PC-3 (cell line): Measurements from ENCODE around the gene FZR1. TPM values are rescaled to one million over a fixed set of nuclear protein-coding genes. Genes with fewer than 3 reads are reported as not detected.

Experiments
- ATAC-seq: fragments of 200-7000 bp; cut with Tn5 transposase; 2 replicates; pipeline ENCODE4 v1.9.1; 2020; ENCODE audit warnings: mild to moderate bottlenecking, moderate library complexity
- BruUV-seq: library from RNA; stranded (reverse); fragments of 400-500 nt; replicated peaks from 2 replicates; lab custom pipeline; 2021; lab: Mats Ljungman, UMichigan
- CTCF ChIA-PET: fragments of 300-600 bp; sonication (Branson Sonifier 250); formaldehyde crosslinking; loops from one replicate; lab custom pipeline; 2022; ENCODE audit warnings: antibody characterized with exemption; lab: Charles Lee
- POLR2A ChIA-PET: fragments of 300-600 bp; sonication (Branson Sonifier 250); formaldehyde crosslinking; loops from one replicate; lab custom pipeline; 2022; ENCODE audit warnings: antibody characterized with exemption; ENCODE audit not compliant: unreplicated experiment; lab: Charles Lee
- DNase-seq: peaks from one replicate; pipeline ENCODE4 v3.0.0-alpha.2; 2015
- H2AFZ ChIP-seq: fragments of 300-600 bp; sonication (generic); 2 replicates; pipeline ENCODE4 v1.6.0; 2016; ENCODE audit warnings: antibody characterized with exemption, low read length
- H3F3A ChIP-seq: fragments of 300-600 bp; sonication (generic); one replicate; pipeline ENCODE4 v1.6.0; 2017; ENCODE audit warnings: antibody characterized with exemption, low read length, control low read depth, mild to moderate bottlenecking; ENCODE audit not compliant: unreplicated experiment
- H3K27ac ChIP-seq: fragments of 300-600 bp; sonication (generic); 2 replicates; pipeline ENCODE4 v1.5.1; 2016; ENCODE audit warnings: mild to moderate bottlenecking, low read length
- H3K27me3 ChIP-seq: fragments of 300-600 bp; sonication (generic); 2 replicates; pipeline ENCODE4 v1.6.1; 2016; ENCODE audit warnings: low read length, mixed read lengths
- H3K36me3 ChIP-seq: fragments of 300-600 bp; sonication (generic); 2 replicates; pipeline ENCODE4 v1.6.1; 2016; ENCODE audit warnings: low read depth, mixed run types, low read length, mixed read lengths
- H3K4me1 ChIP-seq: fragments of 300-600 bp; sonication (generic); 2 replicates; pipeline ENCODE4 v1.5.1; 2016; ENCODE audit warnings: low read length; ENCODE audit not compliant: insufficient read depth
- H3K4me2 ChIP-seq: fragments of 300-600 bp; sonication (generic); 2 replicates; pipeline ENCODE4 v1.6.0; 2016; ENCODE audit warnings: low read length
- H3K4me3 ChIP-seq: fragments of 300-600 bp; sonication (generic); 2 replicates; pipeline ENCODE4 v1.5.1; 2016; ENCODE audit warnings: mild to moderate bottlenecking, low read length, mixed read lengths
- H3K79me2 ChIP-seq: fragments of 300-600 bp; sonication (generic); 2 replicates; pipeline ENCODE4 v1.6.1; 2017; ENCODE audit warnings: low read length, mixed read lengths
- H3K9ac ChIP-seq: fragments of 300-600 bp; sonication (generic); 2 replicates; pipeline ENCODE4 v1.6.0; 2016; ENCODE audit warnings: mild to moderate bottlenecking, low read length
- H3K9me2 ChIP-seq: fragments of 300-600 bp; sonication (generic); replicated peaks from 2 replicates; pipeline ENCODE4 v1.6.1; 2016; ENCODE audit warnings: mixed run types, low read length, mixed read lengths
- H3K9me3 ChIP-seq: fragments of 300-600 bp; sonication (generic); 2 replicates; pipeline ENCODE4 v1.6.1; 2016; ENCODE audit warnings: low read length, mixed read lengths
- H4K20me1 ChIP-seq: fragments of 300-600 bp; sonication (generic); 2 replicates; pipeline ENCODE4 v1.6.1; 2016; ENCODE audit warnings: low read length, mixed read lengths
- CTCF ChIP-seq: fragments of 300-600 bp; sonication (generic); conservative IDR thresholded peaks from 2 replicates; pipeline ENCODE4 v1.5.1; 2017; ENCODE audit warnings: antibody characterized with exemption, low read depth, mild to moderate bottlenecking, low read length
- EZH2 ChIP-seq: fragments of 300-600 bp; sonication (generic); IDR thresholded peaks from one replicate; pipeline ENCODE4 v1.6.1; 2017; ENCODE audit warnings: antibody characterized with exemption, mild to moderate bottlenecking, low read length; ENCODE audit not compliant: unreplicated experiment
- EZH2phosphoT487 ChIP-seq: fragments of 300-600 bp; sonication (generic); IDR thresholded peaks from 2 replicates; pipeline ENCODE4 v1.6.1; 2018; ENCODE audit warnings: mild to moderate bottlenecking, antibody characterized with exemption, low read length, borderline replicate concordance
- intact Hi-C: fragments of 100-400 bp; cut with micrococcal nuclease; formaldehyde crosslinking; loops from 2 replicates; pipeline ENCODE4 v1.9.0; 2023
- total RNA-seq: library from RNA; depleted of rRNA; stranded (reverse); fragments of >200 nt; gene quantifications from 2 replicates; pipeline ENCODE4 v1.2.3, GENCODE V29; 2014

FZR1 gene
- total RNA-seq, 1 experiment from 2014 or later, result 53.6 TPM

- Histone ChIP-seq H4K20me1 (peaks cover 18% of the 10 kb centered on the region; the same call in 1 of the 2 replicates), H2AFZ (no peak overlapping the region), H3K4me2 (no peak overlapping the region), H3K27ac (no peak overlapping the region), H3K9me2 (no peaks in the 10 kb centered on the region), H3K9me3 (no peaks in the 10 kb centered on the region), H3K4me3 (no peak overlapping the region), H3F3A (no peaks in the 10 kb centered on the region), H3K36me3 (no peaks in the 10 kb centered on the region), H3K9ac (no peak overlapping the region), H3K27me3 (no peaks in the 10 kb centered on the region), H3K4me1 (no peaks in the 10 kb centered on the region; the same call in 1 of the 2 replicates), H3K79me2 (peaks cover 79% of the 10 kb centered on the region)
- no peak for ATAC-seq
- no TSS peak for BruUV-seq
- intact Hi-C loops, result no loop called here
- ChIA-PET POLR2A (no interaction called here), CTCF (no interaction called here)
- DNase-seq, result no peak
- TF ChIP-seq EZH2, result no peak
- TF ChIP-seq EZH2phosphoT487, result no peak
- TF ChIP-seq CTCF, result no peak
Observed at GRCh38 chr19:3519126-3519525, 13.0 kb downstream of the FZR1 start.

GRCh38 chr19:3520166-3521103 lies 14.3 kb downstream of the FZR1 start:
- Histone ChIP-seq H3F3A (no peaks in the 10 kb centered on the region), H4K20me1 (peaks cover 13% of the 10 kb centered on the region; the same call in 1 of the 2 replicates), H3K4me2 (no peak overlapping the region), H3K27ac (no peak overlapping the region), H3K9ac (no peak overlapping the region), H3K36me3 (no peaks in the 10 kb centered on the region), H3K9me2 (no peaks in the 10 kb centered on the region), H3K4me1 (no peaks in the 10 kb centered on the region), H3K4me3 (no peak overlapping the region), H3K27me3 (no peaks in the 10 kb centered on the region), H3K9me3 (no peaks in the 10 kb centered on the region), H2AFZ (no peak overlapping the region), H3K79me2 (peaks cover 66% of the 10 kb centered on the region)
- ChIA-PET POLR2A (no interaction called here), CTCF (no interaction called here)
- no TSS peak for BruUV-seq
- intact Hi-C loops, result no loop called here
- TF ChIP-seq EZH2 (no peak), CTCF (0 out of 2 replicates have a peak, but pooled peaks have one; percentile 11)
- ATAC-seq (no peak), DNase-seq (no peak)

- DNase-seq (no peak), ATAC-seq (no peak)
- ChIA-PET CTCF (no interaction called here), POLR2A (no interaction called here)
- Histone ChIP-seq H3K4me1 (no peaks in the 10 kb centered on the region), H3K36me3 (no peaks in the 10 kb centered on the region), H3K9me2 (no peaks in the 10 kb centered on the region), H3K79me2 (peaks cover 59% of the 10 kb centered on the region), H3K27ac (no peak overlapping the region), H3K9me3 (no peaks in the 10 kb centered on the region), H4K20me1 (peaks cover 10% of the 10 kb centered on the region; the same call in 1 of the 2 replicates), H3K9ac (no peak overlapping the region), H3F3A (no peaks in the 10 kb centered on the region), H3K4me2 (no peak overlapping the region), H2AFZ (no peak overlapping the region), H3K27me3 (no peaks in the 10 kb centered on the region), H3K4me3 (no peak overlapping the region)
- intact Hi-C loops, result no loop called here
- no TSS peak for BruUV-seq
- TF ChIP-seq EZH2phosphoT487 (no peak), EZH2 (no peak), CTCF (no peak)
Observed at GRCh38 chr19:3521104-3521445, 15.0 kb downstream of the FZR1 start.
